ENCODE measurements around the gene ACACB. TPM values are rescaled to one million over a fixed set of nuclear protein-coding genes. Genes with fewer than 3 reads are reported as not detected.

The ACACB gene
- total RNA-seq, 2 experiments from 2014 or later, result 11.9 to 14.8 TPM

DNA sequence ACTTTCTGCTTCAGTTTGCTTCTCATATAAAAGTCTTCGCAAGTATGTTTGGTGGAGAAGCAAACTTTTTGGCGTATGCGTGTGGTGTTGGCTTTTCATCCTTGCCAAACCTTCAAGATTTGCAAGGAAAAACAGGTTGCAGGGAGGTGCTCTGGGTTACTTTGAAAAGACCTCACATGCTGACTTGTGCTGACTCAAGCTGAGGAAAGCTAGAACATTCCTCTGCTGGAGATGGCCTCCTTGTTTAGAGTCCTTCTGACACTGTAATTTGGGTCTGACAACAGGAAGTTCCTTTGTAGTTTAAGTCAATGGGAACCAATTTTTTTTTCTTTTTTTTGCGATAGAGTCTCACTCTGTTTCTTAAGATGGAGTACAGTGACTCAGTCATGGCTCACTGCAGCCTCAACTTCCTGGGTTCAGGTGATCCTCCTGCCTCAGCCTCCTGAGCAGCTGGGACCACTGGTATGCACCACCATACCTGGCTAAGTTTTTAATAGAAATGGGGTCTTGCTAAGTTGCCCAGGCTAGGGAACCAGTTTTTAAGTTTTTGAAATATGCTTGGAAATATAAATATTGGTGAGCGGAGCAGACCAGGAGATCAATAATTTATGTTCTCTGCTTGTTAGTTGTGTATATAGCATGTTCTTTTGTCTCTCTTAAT lies 2.6 kb upstream of the ACACB start:
- ATAC-seq, result no peak
- CTCF ChIA-PET, result interaction anchor here (1.6 kb wide), 1 partner anchor 280 kb away, joined by 6 read pairs; no protein-coding TSS in a partner anchor
- Mint-ChIP-seq H3K4me1 (ENCODE audit: low read depth) (peaks cover 25% of the 10 kb centered on the region), H3K27ac (no peak overlapping the region), H3K4me3 (no peak overlapping the region), H3K9me3 (ENCODE audit: insufficient read depth) (no peaks in the 10 kb centered on the region), H3K27me3 (ENCODE audit: low read depth) (no peaks in the 10 kb centered on the region), H3K36me3 (ENCODE audit: low read depth) (peaks cover 12% of the 10 kb centered on the region)
- no peak for DNase-seq
- POLR2A ChIA-PET, result no interaction called here

DNA sequence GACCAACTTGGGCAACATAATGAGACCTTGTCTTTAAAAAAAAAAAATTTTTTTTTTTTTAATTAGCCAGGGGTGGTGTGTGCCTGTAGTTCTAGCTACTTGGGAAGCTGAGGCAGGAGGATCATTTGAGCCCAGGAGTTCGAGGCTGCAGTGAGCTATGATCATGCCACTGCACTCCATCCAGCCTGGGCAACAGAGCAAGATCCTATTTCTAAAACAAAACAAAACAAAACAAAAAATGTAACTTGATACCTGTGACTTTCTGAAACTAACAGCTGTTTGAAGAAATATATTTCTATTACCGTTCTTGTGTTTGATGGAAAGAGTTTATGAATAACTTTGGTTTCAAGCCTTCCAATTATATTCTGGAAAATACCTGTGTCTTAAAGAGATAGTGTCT lies 1.7 kb upstream of the ACACB start:
- ChIA-PET POLR2A (interaction anchor here (0.6 kb wide), 1 partner anchor 10 kb away, joined by 4 read pairs; no protein-coding TSS in a partner anchor), CTCF (interaction anchor here (1.6 kb wide), 1 partner anchor 279 kb away, joined by 6 read pairs; no protein-coding TSS in a partner anchor)
- ATAC-seq, result no peak

DNA sequence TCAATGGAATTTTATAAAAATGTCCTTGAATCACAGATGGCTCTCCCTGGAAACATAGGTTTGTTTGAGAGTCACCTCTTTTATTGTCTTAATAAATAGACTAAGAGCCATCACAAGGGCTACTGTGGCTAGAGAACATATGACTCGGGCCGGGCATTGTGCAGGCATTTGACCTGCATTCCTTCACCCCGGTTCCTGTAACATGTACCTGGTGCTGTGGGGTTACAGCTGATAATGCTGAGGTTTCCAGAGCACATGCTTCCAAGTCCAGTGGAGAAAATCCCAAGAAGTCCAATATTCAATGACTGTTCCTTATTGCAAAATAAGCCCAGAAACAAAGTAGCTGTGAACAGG lies 1.0 kb upstream of the ACACB start:
- CTCF ChIA-PET, result interaction anchor here (0.9 to 1.6 kb wide), 2 partner anchors 278 kb away, joined by 3 to 6 read pairs; no protein-coding TSS in a partner anchor
- Mint-ChIP-seq H3K4me1 (ENCODE audit: low read depth) (peaks cover 22% of the 10 kb centered on the region), H3K27me3 (ENCODE audit: low read depth) (no peaks in the 10 kb centered on the region), H3K36me3 (ENCODE audit: low read depth) (peaks cover 6% of the 10 kb centered on the region), H3K9me3 (ENCODE audit: insufficient read depth) (no peaks in the 10 kb centered on the region), H3K27ac (no peak overlapping the region), H3K4me3 (no peak overlapping the region)
- POLR2A ChIA-PET, result interaction anchor here (0.6 kb wide), 1 partner anchor 10 kb away, joined by 4 read pairs; no protein-coding TSS in a partner anchor
- DNase-seq (no peak), ATAC-seq (no peak)

More for the DNA sequence above, 1.7 kb upstream of the ACACB start:
- Mint-ChIP-seq H3K4me3 (no peak overlapping the region), H3K27ac (no peak overlapping the region), H3K27me3 (ENCODE audit: low read depth) (no peaks in the 10 kb centered on the region), H3K4me1 (ENCODE audit: low read depth) (peaks cover 25% of the 10 kb centered on the region), H3K9me3 (ENCODE audit: insufficient read depth) (no peaks in the 10 kb centered on the region), H3K36me3 (ENCODE audit: low read depth) (peaks cover 8% of the 10 kb centered on the region)
- no peak for DNase-seq

DNA sequence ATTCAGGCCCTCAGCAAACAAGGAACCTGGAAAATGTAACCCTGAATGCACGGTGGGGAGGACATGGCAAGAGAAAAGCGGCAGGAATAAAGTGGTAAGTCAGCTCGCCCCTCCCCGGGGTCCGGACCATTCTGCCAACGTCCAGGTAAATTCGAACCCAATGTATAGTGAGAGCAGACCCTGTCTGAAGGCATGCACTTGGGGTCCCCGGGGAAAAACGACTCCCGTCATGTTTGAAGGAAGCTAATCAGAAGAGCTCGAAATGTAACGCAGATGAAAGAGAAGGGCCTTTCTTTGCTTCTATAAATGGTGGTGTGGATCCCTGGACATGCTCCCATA lies 193 bp downstream of the ACACB start:
- H3K27me3 Mint-ChIP-seq (ENCODE audit: low read depth), result no peaks in the 10 kb centered on the region
- peaks cover 16% of the 10 kb centered on the region for H3K4me1 Mint-ChIP-seq (ENCODE audit: low read depth)
- H3K9me3 Mint-ChIP-seq (ENCODE audit: insufficient read depth), result no peaks in the 10 kb centered on the region
- CTCF ChIA-PET, result no interaction called here
- POLR2A ChIA-PET, result no interaction called here
- no peak overlapping the region for H3K27ac Mint-ChIP-seq
- no peak overlapping the region for H3K4me3 Mint-ChIP-seq
- no peak for ATAC-seq
- H3K36me3 Mint-ChIP-seq (ENCODE audit: low read depth), result no peaks in the 10 kb centered on the region
- DNase-seq, result no peak

DNA sequence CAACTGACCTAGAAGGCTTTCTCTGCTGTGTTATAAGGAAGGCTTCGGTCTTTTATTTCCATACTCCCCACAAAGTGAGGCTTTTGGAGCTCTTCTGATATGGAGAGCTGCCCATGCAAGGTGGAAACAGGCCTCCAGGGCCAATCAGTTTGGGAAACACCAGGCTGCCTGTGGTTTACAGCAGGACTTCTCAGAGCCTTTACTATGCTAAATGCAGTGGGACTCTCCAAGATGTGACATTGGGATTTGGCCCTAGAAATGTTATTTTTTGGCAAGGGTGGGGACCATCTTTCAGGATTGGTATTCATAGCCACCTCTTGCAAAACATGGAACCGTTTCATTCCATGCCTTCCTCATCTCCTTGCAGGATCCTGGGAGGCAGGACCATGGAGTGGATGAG lies 3.7 kb downstream of the ACACB start:
- CTCF ChIA-PET, result interaction anchor here (0.8 to 1.6 kb wide), 3 partner anchors 8 to 273 kb away, joined by 3 to 8 read pairs (median 3); partner anchors contain the start of gene ALKBH2
- Mint-ChIP-seq H3K27ac (no peak overlapping the region), H3K27me3 (ENCODE audit: low read depth) (no peaks in the 10 kb centered on the region), H3K4me3 (no peak overlapping the region), H3K9me3 (ENCODE audit: insufficient read depth) (no peaks in the 10 kb centered on the region), H3K36me3 (ENCODE audit: low read depth) (no peaks in the 10 kb centered on the region), H3K4me1 (ENCODE audit: low read depth) (peaks cover 8% of the 10 kb centered on the region)
- ATAC-seq (no peak), DNase-seq (no peak)
- POLR2A ChIA-PET, result no interaction called here

DNA sequence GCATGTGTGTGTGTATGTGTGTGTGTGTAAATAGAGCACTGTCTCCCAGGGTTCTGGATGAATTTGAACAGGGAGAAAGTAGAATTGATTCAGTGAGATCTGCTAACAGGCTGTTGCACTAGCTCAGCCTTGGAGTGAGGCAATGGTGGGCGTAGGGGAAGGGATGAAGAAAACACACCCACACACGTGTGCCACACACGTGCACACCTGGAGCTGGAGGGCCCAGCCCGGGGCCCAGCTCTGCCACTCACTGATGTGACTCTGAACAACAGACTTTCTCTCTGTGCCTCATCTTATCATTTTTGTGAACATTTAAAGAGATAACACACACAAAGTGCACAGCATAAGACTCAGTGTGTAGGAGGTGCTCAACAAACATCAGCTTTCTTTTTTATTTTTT lies 4.2 kb downstream of the ACACB start:
- no peak overlapping the region for H3K4me3 Mint-ChIP-seq
- H3K4me1 Mint-ChIP-seq (ENCODE audit: low read depth), result peaks cover 6% of the 10 kb centered on the region
- POLR2A ChIA-PET, result no interaction called here
- no peak overlapping the region for H3K27ac Mint-ChIP-seq
- H3K36me3 Mint-ChIP-seq (ENCODE audit: low read depth), result no peaks in the 10 kb centered on the region
- ATAC-seq, result no peak
- DNase-seq, result no peak
- no peaks in the 10 kb centered on the region for H3K27me3 Mint-ChIP-seq (ENCODE audit: low read depth)
- H3K9me3 Mint-ChIP-seq (ENCODE audit: insufficient read depth), result no peaks in the 10 kb centered on the region
- CTCF ChIA-PET, result interaction anchor here (0.8 to 1.6 kb wide), 3 partner anchors 9 to 273 kb away, joined by 3 to 8 read pairs (median 3); partner anchors contain the start of gene ALKBH2

DNA sequence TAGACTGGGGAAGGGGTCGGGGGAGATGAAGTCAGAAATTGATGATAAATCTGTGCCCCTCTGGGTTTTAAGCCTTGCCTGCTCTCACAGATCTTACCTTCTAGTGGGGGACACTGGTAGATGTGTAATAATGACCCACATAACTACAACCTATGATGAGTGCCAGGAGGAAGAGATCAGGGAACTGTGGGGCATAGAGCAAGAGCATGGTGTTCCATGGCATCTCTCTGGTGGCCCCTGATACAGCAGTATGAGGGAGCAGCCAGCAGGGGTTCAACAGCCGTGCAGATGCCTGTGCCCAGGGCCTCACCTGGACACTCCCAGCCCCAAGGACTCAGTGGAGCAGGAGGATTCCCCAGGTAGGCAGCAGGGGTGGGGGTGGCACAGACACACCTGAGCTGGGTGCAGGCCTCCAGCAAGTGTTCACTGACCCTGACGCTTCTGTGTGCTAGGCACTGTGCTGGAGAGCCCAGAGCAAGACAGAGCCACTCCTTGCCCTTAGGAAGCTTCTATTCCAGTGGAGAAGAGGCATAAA lies 5.0 kb downstream of the ACACB start:
- Mint-ChIP-seq H3K9me3 (ENCODE audit: insufficient read depth) (no peaks in the 10 kb centered on the region), H3K27me3 (ENCODE audit: low read depth) (no peaks in the 10 kb centered on the region), H3K36me3 (ENCODE audit: low read depth) (no peaks in the 10 kb centered on the region), H3K4me1 (ENCODE audit: low read depth) (no peaks in the 10 kb centered on the region), H3K27ac (no peak overlapping the region), H3K4me3 (no peak overlapping the region)
- CTCF ChIA-PET, result no interaction called here
- POLR2A ChIA-PET, result no interaction called here
- ATAC-seq, result peak; percentile 36
- no peak for DNase-seq

DNA sequence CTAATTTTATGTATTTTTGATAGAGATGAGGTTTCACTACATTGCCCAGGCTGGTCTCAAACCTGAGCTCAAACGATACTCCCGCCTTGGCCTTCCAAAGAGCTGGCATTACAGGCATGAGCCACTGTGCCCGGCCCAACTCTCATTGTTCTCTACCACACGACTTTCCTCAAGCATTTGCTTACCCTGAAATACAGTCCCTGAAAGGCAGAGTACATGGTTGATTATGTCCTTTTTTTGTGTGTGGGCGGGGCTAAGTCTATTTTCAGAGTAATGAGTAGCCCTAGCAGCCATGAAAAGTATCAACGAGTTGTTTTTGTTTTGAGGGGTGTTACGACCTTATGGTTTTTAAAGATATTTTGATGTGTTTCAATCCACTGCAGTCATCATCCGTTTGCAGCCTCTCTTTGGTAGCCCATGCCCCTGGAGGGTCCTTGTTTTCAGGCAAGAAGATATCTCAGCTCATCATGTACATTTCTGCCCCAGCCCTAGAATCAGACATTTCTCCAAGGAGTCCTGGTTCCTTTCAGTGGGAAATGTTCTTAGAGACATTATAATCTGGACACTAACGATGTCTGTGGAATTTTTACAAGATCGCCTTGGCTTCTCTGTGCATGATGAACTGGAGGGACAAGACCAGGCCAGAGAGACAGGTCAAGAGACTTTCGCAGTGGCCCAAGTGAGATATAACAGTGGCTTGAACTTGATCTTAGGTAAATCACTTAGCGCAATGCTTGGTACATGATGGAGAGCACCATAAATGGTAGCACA lies 8.7 kb downstream of the ACACB start:
- H3K9me3 Mint-ChIP-seq (ENCODE audit: insufficient read depth), result no peaks in the 10 kb centered on the region

DNA sequence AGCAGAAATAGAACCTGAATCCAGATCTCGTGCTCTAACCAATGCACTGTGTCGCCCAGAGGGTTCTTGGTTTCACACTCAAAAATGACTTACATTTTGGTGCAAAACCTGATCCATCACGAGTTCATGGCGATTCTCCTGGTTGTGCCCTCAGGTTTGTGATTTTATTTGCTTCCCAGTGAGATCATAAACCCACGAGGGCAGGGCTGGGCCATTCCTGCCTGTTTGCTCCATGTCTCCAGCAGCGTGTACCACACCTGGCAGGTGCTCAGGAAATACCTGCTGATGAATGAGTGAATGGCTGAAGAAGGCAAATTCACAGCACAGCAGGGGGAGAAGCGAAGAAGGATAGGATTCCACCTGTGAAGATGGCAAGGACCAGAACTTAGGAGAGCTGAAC lies 9.4 kb downstream of the ACACB start:
- Mint-ChIP-seq H3K27me3 (ENCODE audit: low read depth) (peaks cover 2% of the 10 kb centered on the region), H3K27ac (no peak overlapping the region), H3K4me1 (ENCODE audit: low read depth) (no peaks in the 10 kb centered on the region), H3K36me3 (ENCODE audit: low read depth) (no peaks in the 10 kb centered on the region), H3K4me3 (no peak overlapping the region), H3K9me3 (ENCODE audit: insufficient read depth) (no peaks in the 10 kb centered on the region)
- ATAC-seq (no peak), DNase-seq (no peak)
- CTCF ChIA-PET, result no interaction called here
- POLR2A ChIA-PET, result no interaction called here

More for the DNA sequence above, 8.7 kb downstream of the ACACB start:
- no peak overlapping the region for H3K27ac Mint-ChIP-seq
- H3K4me1 Mint-ChIP-seq (ENCODE audit: low read depth), result no peaks in the 10 kb centered on the region
- H3K36me3 Mint-ChIP-seq (ENCODE audit: low read depth), result no peaks in the 10 kb centered on the region
- DNase-seq (no peak), ATAC-seq (no peak)
- ChIA-PET CTCF (interaction anchor here (1.0 kb wide), 1 partner anchor 13 kb away, joined by 6 read pairs; no protein-coding TSS in a partner anchor), POLR2A (no interaction called here)
- H3K27me3 Mint-ChIP-seq (ENCODE audit: low read depth), result peaks cover 2% of the 10 kb centered on the region
- no peak overlapping the region for H3K4me3 Mint-ChIP-seq

DNA sequence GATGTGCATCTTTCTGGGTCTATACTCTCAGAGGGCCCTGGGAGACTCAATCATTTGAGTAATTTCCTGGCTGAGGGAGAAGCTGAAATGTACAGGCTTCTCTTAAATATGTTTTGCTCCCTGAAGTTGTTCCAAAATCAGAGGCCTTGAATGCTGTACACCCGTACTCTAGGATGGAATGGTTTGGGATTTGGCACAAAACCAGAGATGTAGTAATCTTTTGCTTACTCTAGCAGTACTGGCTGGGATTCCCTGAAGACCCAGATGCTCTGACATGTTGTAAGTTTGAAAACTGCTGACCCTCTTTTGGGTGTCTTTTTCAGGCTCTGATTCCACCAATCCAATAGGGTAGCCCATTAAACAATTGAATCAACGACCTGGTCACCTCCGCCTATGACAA lies 10.4 kb downstream of the ACACB start:
- Mint-ChIP-seq H3K27me3 (ENCODE audit: low read depth) (peaks cover 2% of the 10 kb centered on the region), H3K4me3 (no peak overlapping the region), H3K9me3 (ENCODE audit: insufficient read depth) (no peaks in the 10 kb centered on the region), H3K36me3 (ENCODE audit: low read depth) (no peaks in the 10 kb centered on the region), H3K4me1 (ENCODE audit: low read depth) (no peaks in the 10 kb centered on the region), H3K27ac (no peak overlapping the region)
- ATAC-seq (no peak), DNase-seq (no peak)
- POLR2A ChIA-PET, result no interaction called here
- CTCF ChIA-PET, result interaction anchor here (1.0 kb wide), 1 partner anchor 15 kb away, joined by 3 read pairs; no protein-coding TSS in a partner anchor

DNA sequence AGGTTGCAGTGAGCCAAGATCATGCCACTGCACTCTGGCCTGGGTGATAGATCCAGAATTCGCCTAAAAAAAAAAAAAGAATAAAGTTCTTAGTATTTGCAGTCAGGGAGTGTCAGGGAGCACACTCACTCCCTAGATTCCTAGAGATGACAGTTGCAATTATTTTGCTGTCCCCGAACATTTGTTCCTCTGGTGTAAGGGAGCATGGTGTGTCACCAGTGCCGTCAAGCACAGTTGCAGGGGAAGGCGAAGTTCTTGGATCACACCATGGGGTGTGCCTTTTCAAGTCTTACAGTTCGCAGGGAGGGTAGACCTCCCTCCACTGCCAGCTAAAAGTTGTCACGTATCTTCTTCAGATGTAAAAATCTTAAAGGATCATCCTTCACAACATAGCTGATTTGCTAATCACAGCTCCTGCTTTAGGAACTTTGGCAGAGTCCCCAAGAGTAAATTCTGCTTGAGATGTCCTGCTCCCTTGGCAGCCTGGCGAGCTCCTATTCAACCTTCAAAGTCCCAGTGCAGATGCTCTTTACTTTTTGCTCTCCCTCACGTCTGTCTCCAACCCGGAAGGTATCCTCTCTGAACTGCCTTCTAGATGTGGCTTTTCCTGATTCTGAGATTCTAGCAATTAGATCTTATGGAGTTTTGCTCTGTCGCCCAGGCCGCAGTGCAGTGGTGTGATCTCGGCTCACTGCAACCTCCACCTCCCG lies 11.3 kb downstream of the ACACB start:
- Mint-ChIP-seq H3K27ac (no peak overlapping the region), H3K36me3 (ENCODE audit: low read depth) (no peaks in the 10 kb centered on the region)
- CTCF ChIA-PET, result interaction anchor here (1.0 kb wide), 1 partner anchor 16 kb away, joined by 3 read pairs; no protein-coding TSS in a partner anchor

More for the DNA sequence above, 11.3 kb downstream of the ACACB start:
- Mint-ChIP-seq H3K4me3 (no peak overlapping the region), H3K4me1 (ENCODE audit: low read depth) (no peaks in the 10 kb centered on the region), H3K9me3 (ENCODE audit: insufficient read depth) (no peaks in the 10 kb centered on the region), H3K27me3 (ENCODE audit: low read depth) (peaks cover 2% of the 10 kb centered on the region)
- ATAC-seq (no peak), DNase-seq (no peak)
- POLR2A ChIA-PET, result no interaction called here

Data from activated CD8-positive, alpha-beta T cell treated with anti-CD3 and anti-CD28 coated beads, Interleukin-2, amount 10 ng/mL, durations not matched to agents 7 days and 5 days (primary cell).